Measurements from ENCODE around the gene LOXHD1.

The LOXHD1 gene

GRCh38 chr18:46700066-46700824 lies 43.2 kb upstream of the LOXHD1 start:
- POLR2A ChIA-PET (ENCODE audit: low non-redundant PET) = no interaction called here
- CTCF ChIA-PET = no interaction called here
- no peak for TF ChIP-seq CTCF (conservative IDR thresholded peaks at IDR 0.05; ENCODE audit: low read depth)
- DNase-seq (ENCODE audit: low spot score) = no peak
- no peak overlapping the region for H3K27ac ChIP-seq

DNA sequence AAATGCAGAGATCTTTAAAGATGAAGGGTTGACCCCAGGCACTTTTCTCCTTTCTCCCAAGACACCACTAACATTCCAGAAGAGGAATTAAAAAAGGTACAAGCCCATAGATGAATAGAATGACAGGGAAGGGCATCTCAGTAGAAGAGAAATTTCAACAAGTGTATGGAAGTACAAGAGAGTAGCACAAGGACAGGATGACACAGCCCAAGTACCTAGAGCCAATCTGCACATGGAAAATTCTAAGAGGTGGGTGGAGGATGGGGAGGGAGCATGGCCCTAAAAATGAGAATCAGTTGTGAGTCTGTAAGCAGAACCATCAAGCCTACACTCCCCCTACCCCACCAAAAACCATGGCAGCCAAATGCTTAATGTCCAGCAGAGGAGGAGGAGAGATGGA lies 39.7 kb upstream of the LOXHD1 start:
- DNase-seq (ENCODE audit: low spot score) = no peak
- TF ChIP-seq CTCF (conservative IDR thresholded peaks at IDR 0.05; ENCODE audit: low read depth) = no peak
- no peak overlapping the region for H3K27ac ChIP-seq
- POLR2A ChIA-PET (ENCODE audit: low non-redundant PET) = no interaction called here
- CTCF ChIA-PET = no interaction called here

- no peak for DNase-seq (ENCODE audit: low spot score)
- no peak overlapping the region for H3K27ac ChIP-seq
- ChIA-PET CTCF (no interaction called here), POLR2A (ENCODE audit: low non-redundant PET) (no interaction called here)
- TF ChIP-seq CTCF (conservative IDR thresholded peaks at IDR 0.05; ENCODE audit: low read depth) = no peak
These were observed 39.2 kb upstream of the LOXHD1 start for GRCh38 chr18:46696268-46696667.

DNA sequence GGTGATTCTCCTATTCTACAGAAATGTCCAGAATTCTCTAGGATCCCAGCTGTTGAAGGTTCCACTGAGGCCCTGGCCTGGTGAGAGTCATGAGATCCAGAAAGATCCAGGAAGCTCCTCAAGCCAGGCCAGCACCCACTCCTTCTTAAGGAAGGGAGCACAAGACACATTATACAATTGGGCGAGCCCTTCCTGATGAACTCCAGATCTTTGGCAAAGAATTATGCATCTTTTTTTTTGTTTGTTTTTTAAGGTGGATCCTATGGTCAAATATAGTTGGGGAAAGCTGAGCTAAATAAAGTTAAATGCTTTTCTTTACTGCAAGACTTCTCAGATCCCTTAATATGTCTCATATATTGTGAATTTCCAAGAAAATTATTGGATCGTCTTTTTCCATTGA lies 37.0 kb upstream of the LOXHD1 start:
- no peak overlapping the region for H3K27ac ChIP-seq
- ChIA-PET POLR2A (ENCODE audit: low non-redundant PET) (no interaction called here), CTCF (no interaction called here)
- DNase-seq (ENCODE audit: low spot score) = no peak
- TF ChIP-seq CTCF (conservative IDR thresholded peaks at IDR 0.05; ENCODE audit: low read depth) = no peak

- no peak for TF ChIP-seq CTCF (conservative IDR thresholded peaks at IDR 0.05; ENCODE audit: low read depth)
- H3K27ac ChIP-seq = no peak overlapping the region
- POLR2A ChIA-PET (ENCODE audit: low non-redundant PET) = no interaction called here
- CTCF ChIA-PET = no interaction called here
- DNase-seq (ENCODE audit: low spot score) = no peak
These were observed 32.0 kb upstream of the LOXHD1 start for GRCh38 chr18:46688853-46689525.

DNA sequence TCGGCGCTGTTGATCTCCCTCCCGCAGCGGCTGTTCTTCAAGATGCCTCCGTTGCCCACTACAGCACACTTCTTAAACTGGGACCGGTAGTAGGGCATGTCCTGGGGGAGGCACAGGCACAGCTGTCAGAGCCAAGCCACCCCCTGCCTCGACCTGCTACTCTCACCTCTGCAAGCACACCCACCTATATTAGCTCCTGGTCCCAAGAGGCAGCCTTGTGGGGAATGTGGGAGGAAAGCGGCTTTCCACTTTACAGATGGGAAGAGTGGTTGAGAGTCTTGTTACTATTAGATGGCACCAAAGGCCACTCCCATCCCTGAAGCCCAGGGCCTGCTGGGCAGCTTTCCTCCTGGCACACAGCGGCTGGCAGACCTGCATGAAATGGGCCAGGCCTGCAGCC lies 29.2 kb upstream of the LOXHD1 start:
- POLR2A ChIA-PET (ENCODE audit: low non-redundant PET) = no interaction called here
- DNase-seq (ENCODE audit: low spot score) = no peak
- TF ChIP-seq CTCF (conservative IDR thresholded peaks at IDR 0.05; ENCODE audit: low read depth) = no peak
- CTCF ChIA-PET = no interaction called here
- H3K27ac ChIP-seq = no peak overlapping the region

Measured in RWPE1 (cell line).